Activated CD4-positive, alpha-beta T cell treated with anti-CD3 and anti-CD28 coated beads, Interleukin-10, Interleukin-2, amounts not matched to agents 100 ng/mL and 50 ng/mL, durations not matched to agents 16 hours and 8 hours (primary cell): ENCODE results near the gene MOGAT3.
A peak's percentile ranks its signal among the peaks of the same experiment; 100 is the strongest.

ENCODE experiments used
- DNase-seq: peaks from one replicate; pipeline ENCODE4 v3.0.0-alpha.2; 2020

MOGAT3 gene

GRCh38 chr7:101200862-101201599, at the start of gene MOGAT3:
MOGAT3 (minus strand) TSS chr7:101201036; CDS start chr7:101200854, 182 bp downstream.
- no peak for DNase-seq

GRCh38 chr7:101250324-101250723, 49.5 kb upstream of the MOGAT3 start:
- DNase-seq: peak; percentile 31

GRCh38 chr7:101248276-101248675, 47.4 kb upstream of the MOGAT3 start:
- DNase-seq: no peak

GRCh38 chr7:101245147-101245668, 44.4 kb upstream of the MOGAT3 start:
- DNase-seq: no peak

- peak; percentile 96 for DNase-seq
These were observed 43.7 kb upstream of the MOGAT3 start, which contains the start of gene FIS1 for GRCh38 chr7:101244375-101245146. FIS1 (minus strand) TSS chr7:101245081; CDS start chr7:101245004, 77 bp downstream.

- DNase-seq: no peak
These were observed 43.0 kb upstream of the MOGAT3 start for GRCh38 chr7:101243646-101244374.

- DNase-seq: no peak
These were observed 40.9 kb upstream of the MOGAT3 start for GRCh38 chr7:101241443-101242349.

GRCh38 chr7:101241015-101241363, 40.2 kb upstream of the MOGAT3 start:
- DNase-seq: no peak

- no peak for DNase-seq
These were observed 39.6 kb upstream of the MOGAT3 start for GRCh38 chr7:101240226-101241014.

GRCh38 chr7:101239951-101240220, 39.0 kb upstream of the MOGAT3 start:
- DNase-seq: no peak

GRCh38 chr7:101239191-101239950, 38.5 kb upstream of the MOGAT3 start:
- no peak for DNase-seq

- no peak for DNase-seq
These were observed 37.7 kb upstream of the MOGAT3 start for GRCh38 chr7:101238226-101239182.

GRCh38 chr7:101237206-101238067, 36.6 kb upstream of the MOGAT3 start, which contains the start of gene CLDN15:
CLDN15 (minus strand) TSS chr7:101237802; CDS start chr7:101237581, 221 bp downstream.
- DNase-seq: no peak

- DNase-seq: no peak
These were observed 35.5 kb upstream of the MOGAT3 start for GRCh38 chr7:101236292-101236835.

- DNase-seq: no peak
These were observed 34.7 kb upstream of the MOGAT3 start for GRCh38 chr7:101235522-101235921.

GRCh38 chr7:101235050-101235449, 34.2 kb upstream of the MOGAT3 start:
- DNase-seq: no peak

GRCh38 chr7:101234636-101235035, 33.8 kb upstream of the MOGAT3 start:
- no peak for DNase-seq

- no peak for DNase-seq
These were observed 33.2 kb upstream of the MOGAT3 start for GRCh38 chr7:101233907-101234547.
